ENCODE measurements around the gene STBD1. TPM values are rescaled to one million over a fixed set of nuclear protein-coding genes. Genes with fewer than 3 reads are reported as not detected.
"Not testable (repeated sequence)": the region's sequence is repeated elsewhere in the genome, so short reads cannot be mapped to it uniquely, and the experiment has no call there.

The STBD1 gene
- total RNA-seq, 1 donor: 6.9 TPM

GRCh38 chr4:76282941-76283689 lies 23.4 kb upstream of the STBD1 start:
- no peak for DNase-seq (ENCODE audit: low read depth)
- TF ChIP-seq CTCF (IDR thresholded peaks at IDR 0.05; ENCODE audit: insufficient read depth, low read depth, low read length): no peak
- H3K4me3 ChIP-seq (ENCODE audit: low read depth, low read length): no peak overlapping the region

- no peak for DNase-seq (ENCODE audit: low read depth)
These were observed 22.6 kb upstream of the STBD1 start for GRCh38 chr4:76283900-76284299.

GRCh38 chr4:76287811-76288210 lies 18.7 kb upstream of the STBD1 start:
- not testable (repeated sequence) for DNase-seq (ENCODE audit: low read depth); H3K4me3 ChIP-seq (ENCODE audit: low read depth, low read length)

More at GRCh38 chr4:76283900-76284299, 22.6 kb upstream of the STBD1 start:
- TF ChIP-seq CTCF (IDR thresholded peaks at IDR 0.05; ENCODE audit: insufficient read depth, low read depth, low read length): no peak
- no peak overlapping the region for H3K4me3 ChIP-seq (ENCODE audit: low read depth, low read length)

- DNase-seq (ENCODE audit: low read depth): no peak
- no peak for TF ChIP-seq CTCF (IDR thresholded peaks at IDR 0.05; ENCODE audit: insufficient read depth, low read depth, low read length)
- H3K4me3 ChIP-seq (ENCODE audit: low read depth, low read length): no peak overlapping the region
These were observed 13.8 kb upstream of the STBD1 start for GRCh38 chr4:76292730-76293129.

- no peak for DNase-seq (ENCODE audit: low read depth)
- TF ChIP-seq CTCF (IDR thresholded peaks at IDR 0.05; ENCODE audit: insufficient read depth, low read depth, low read length): no peak
- H3K4me3 ChIP-seq (ENCODE audit: low read depth, low read length): no peak overlapping the region
These were observed 12.8 kb upstream of the STBD1 start for GRCh38 chr4:76293772-76294171.

- H3K4me3 ChIP-seq (ENCODE audit: low read depth, low read length): no peak overlapping the region
- no peak for TF ChIP-seq CTCF (IDR thresholded peaks at IDR 0.05; ENCODE audit: insufficient read depth, low read depth, low read length)
- no peak for DNase-seq (ENCODE audit: low read depth)
These were observed 10.2 kb upstream of the STBD1 start for GRCh38 chr4:76296286-76296820.

GRCh38 chr4:76298227-76298626 lies 8.3 kb upstream of the STBD1 start:
- H3K4me3 ChIP-seq (ENCODE audit: low read depth, low read length): no peak overlapping the region
- DNase-seq (ENCODE audit: low read depth): no peak
- no peak for TF ChIP-seq CTCF (IDR thresholded peaks at IDR 0.05; ENCODE audit: insufficient read depth, low read depth, low read length)
